Keratinocyte (primary cell): ENCODE measurements around the gene SLC1A2. TPM values are rescaled to one million over a fixed set of nuclear protein-coding genes. Genes with fewer than 3 reads are reported as not detected.

Experiments
- DNase-seq: peaks from one replicate; pipeline ENCODE4 v3.0.0-alpha.2; 2011; ENCODE audit warnings: low read depth, missing footprints, low spot score
- FAIRE-seq: peaks from 2 replicates; lab custom pipeline; 2011; peaks lifted over from hg19 to GRCh38; lab: Jason Lieb, UNC
- H2AFZ ChIP-seq: 2 replicates; pipeline ENCODE4 v1.6.0; 2012; ENCODE audit warnings: low read length, control low read depth, inconsistent platforms; ENCODE audit not compliant: control insufficient read depth
- H3K27ac ChIP-seq: 2 replicates; pipeline ENCODE4 v1.5.1; 2011; ENCODE audit warnings: low read length; ENCODE audit not compliant: control insufficient read depth, insufficient read depth
- H3K27me3 ChIP-seq: 3 replicates; pipeline ENCODE4 v1.6.0; 2011; ENCODE audit warnings: low read length; ENCODE audit not compliant: control insufficient read depth, insufficient read depth; ENCODE audit errors: extremely low read depth
- H3K36me3 ChIP-seq, 2 experiments: 2 replicates in 1 of 2; 3 replicates in 1 of 2; pipeline ENCODE4 v1.5.1; 2011; ENCODE audit warnings: low read length in 2 of 2, mild to moderate bottlenecking in 1 of 2; ENCODE audit not compliant: control insufficient read depth in 2 of 2, insufficient read depth in 2 of 2; ENCODE audit errors: extremely low read depth in 1 of 2
- H3K4me1 ChIP-seq: 3 replicates; pipeline ENCODE4 v1.5.1; 2011; ENCODE audit warnings: low read length; ENCODE audit not compliant: control insufficient read depth, insufficient read depth; ENCODE audit errors: extremely low read depth
- H3K4me2 ChIP-seq: 3 replicates; pipeline ENCODE4 v1.6.0; 2011; ENCODE audit warnings: low read depth, low read length; ENCODE audit not compliant: control insufficient read depth, insufficient read depth; ENCODE audit errors: extremely low read depth
- H3K4me3 ChIP-seq, 3 experiments: fragments of 200-600 bp in 1 of 3; sonication (generic) in 1 of 3; 2 replicates in 2 of 3; 3 replicates in 1 of 3; pipeline ENCODE4 v1.5.1; 2011 to 2016; ENCODE audit warnings: low read length in 3 of 3, mild to moderate bottlenecking in 3 of 3, control low read depth in 2 of 3, inconsistent platforms in 1 of 3, low read depth in 1 of 3, mixed read lengths in 1 of 3, mixed run types in 1 of 3, moderate library complexity in 1 of 3; ENCODE audit not compliant: control insufficient read depth in 2 of 3, insufficient read depth in 2 of 3; ENCODE audit errors: extremely low read depth in 1 of 3
- H3K79me2 ChIP-seq: 2 replicates; pipeline ENCODE4 v1.6.0; 2012; ENCODE audit warnings: low read length; ENCODE audit not compliant: control insufficient read depth, insufficient read depth
- H3K9ac ChIP-seq: 3 replicates; pipeline ENCODE4 v1.6.0; 2011; ENCODE audit warnings: low read length; ENCODE audit not compliant: control insufficient read depth, insufficient read depth; ENCODE audit errors: extremely low read depth
- H3K9me1 ChIP-seq: 3 replicates; pipeline ENCODE4 v1.6.0; 2011; ENCODE audit warnings: low read length; ENCODE audit not compliant: control insufficient read depth, insufficient read depth; ENCODE audit errors: extremely low read depth
- H3K9me3 ChIP-seq: 2 replicates; pipeline ENCODE4 v1.5.1; 2012; ENCODE audit warnings: low read depth, low read length; ENCODE audit not compliant: control insufficient read depth
- H4K20me1 ChIP-seq: 3 replicates; pipeline ENCODE4 v1.6.0; 2011; ENCODE audit warnings: low read length; ENCODE audit not compliant: control insufficient read depth, insufficient read depth; ENCODE audit errors: extremely low read depth
- EZH2 ChIP-seq: IDR thresholded peaks from one replicate; pipeline ENCODE4 v1.6.1; 2012; ENCODE audit warnings: inconsistent platforms, mild to moderate bottlenecking, low read length, moderate library complexity
- dilution Hi-C: fragments of 300-500 bp; cut with MboI; formaldehyde crosslinking; loops from one replicate; pipeline ENCODE4 v1.7.0; 2020; ENCODE audit warnings: low sequenced_read_pairs; ENCODE audit not compliant: extremely low pct_ligation_motif_present
- polyA plus RNA-seq, 5 experiments: library from polyadenylated mRNA; depleted of rRNA in 3 of 5; stranded (reverse) in 3 of 5; stranded (forward) in 1 of 5; unstranded in 1 of 5; fragments of >200 nt; gene quantifications; 1 replicate in 1 of 5; 2 replicates in 3 of 5; 3 replicates in 1 of 5; pipeline versions ENCODE4 v1.2.1 to v1.2.3, GENCODE V29; 2011 to 2012; ENCODE audit warnings: missing spikeins in 2 of 5, low read depth in 1 of 5, low replicate concordance in 1 of 5
- TF ChIP-seq, protein P1 (sequence below), 3 experiments: IDR thresholded peaks in 1 of 3; conservative IDR thresholded peaks in 1 of 3; optimal IDR thresholded peaks in 1 of 3; 2 replicates in 2 of 3; 3 replicates in 1 of 3; pipeline versions ENCODE3 to v1.5.1; 2011; ENCODE audit warnings: low read length in 3 of 3, mild to moderate bottlenecking in 3 of 3, moderate library complexity in 2 of 3, control low read depth in 1 of 3, inconsistent platforms in 1 of 3; ENCODE audit not compliant: insufficient read depth in 2 of 3; ENCODE audit errors: extremely low read depth in 1 of 3

Gene SLC1A2
- polyA plus RNA-seq, 1 donor (not counting 4 experiments of a cell fraction or from before 2014, with no cell fraction given) = under 0.01 TPM

DNA sequence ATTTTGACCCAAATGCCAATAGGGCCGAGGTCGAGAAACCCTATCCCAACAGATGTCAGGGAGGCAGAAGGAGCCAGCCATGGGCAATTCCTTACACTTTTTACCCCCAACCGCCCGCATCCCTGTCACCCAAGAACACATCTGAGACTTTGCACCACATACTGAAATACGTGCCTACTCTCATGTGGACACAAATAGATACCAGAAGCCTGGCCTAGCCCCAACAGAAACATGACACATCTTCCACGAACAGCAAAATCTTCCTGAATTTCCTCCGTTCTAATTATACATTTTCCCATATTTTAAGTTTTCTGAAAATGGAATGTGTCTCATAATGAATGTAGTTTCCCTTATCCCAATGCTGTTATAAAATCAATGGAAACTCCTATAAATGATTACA is 64.7 kb downstream of the SLC1A2 start:
- dilution Hi-C loops = no loop called here
- Histone ChIP-seq H3K79me2 (no peaks in the 10 kb centered on the region), H3K9ac (no peak overlapping the region), H3K36me3 (no peaks in the 10 kb centered on the region), H3K4me1 (peaks cover 15% of the 10 kb centered on the region), H3K4me3 (no peak overlapping the region), H3K9me1 (no peaks in the 10 kb centered on the region), H3K4me2 (no peak overlapping the region), H3K27ac (no peak overlapping the region), H3K27me3 (no peaks in the 10 kb centered on the region), H4K20me1 (no peaks in the 10 kb centered on the region), H3K9me3 (no peaks in the 10 kb centered on the region), H2AFZ (no peak overlapping the region)
- TF ChIP-seq, protein P1, sequence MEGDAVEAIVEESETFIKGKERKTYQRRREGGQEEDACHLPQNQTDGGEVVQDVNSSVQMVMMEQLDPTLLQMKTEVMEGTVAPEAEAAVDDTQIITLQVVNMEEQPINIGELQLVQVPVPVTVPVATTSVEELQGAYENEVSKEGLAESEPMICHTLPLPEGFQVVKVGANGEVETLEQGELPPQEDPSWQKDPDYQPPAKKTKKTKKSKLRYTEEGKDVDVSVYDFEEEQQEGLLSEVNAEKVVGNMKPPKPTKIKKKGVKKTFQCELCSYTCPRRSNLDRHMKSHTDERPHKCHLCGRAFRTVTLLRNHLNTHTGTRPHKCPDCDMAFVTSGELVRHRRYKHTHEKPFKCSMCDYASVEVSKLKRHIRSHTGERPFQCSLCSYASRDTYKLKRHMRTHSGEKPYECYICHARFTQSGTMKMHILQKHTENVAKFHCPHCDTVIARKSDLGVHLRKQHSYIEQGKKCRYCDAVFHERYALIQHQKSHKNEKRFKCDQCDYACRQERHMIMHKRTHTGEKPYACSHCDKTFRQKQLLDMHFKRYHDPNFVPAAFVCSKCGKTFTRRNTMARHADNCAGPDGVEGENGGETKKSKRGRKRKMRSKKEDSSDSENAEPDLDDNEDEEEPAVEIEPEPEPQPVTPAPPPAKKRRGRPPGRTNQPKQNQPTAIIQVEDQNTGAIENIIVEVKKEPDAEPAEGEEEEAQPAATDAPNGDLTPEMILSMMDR (optimal IDR thresholded peaks at IDR 0.05 in 1 of 3, IDR thresholded peaks at IDR 0.05 in 1 of 3, conservative IDR thresholded peaks at IDR 0.05 in 1 of 3; ENCODE audit: extremely low read depth in 1 of 3, insufficient read depth in 2 of 3, low read length in 3 of 3) = no peak
- no peak for TF ChIP-seq EZH2
- no peak for DNase-seq
- FAIRE-seq = no peak

DNA sequence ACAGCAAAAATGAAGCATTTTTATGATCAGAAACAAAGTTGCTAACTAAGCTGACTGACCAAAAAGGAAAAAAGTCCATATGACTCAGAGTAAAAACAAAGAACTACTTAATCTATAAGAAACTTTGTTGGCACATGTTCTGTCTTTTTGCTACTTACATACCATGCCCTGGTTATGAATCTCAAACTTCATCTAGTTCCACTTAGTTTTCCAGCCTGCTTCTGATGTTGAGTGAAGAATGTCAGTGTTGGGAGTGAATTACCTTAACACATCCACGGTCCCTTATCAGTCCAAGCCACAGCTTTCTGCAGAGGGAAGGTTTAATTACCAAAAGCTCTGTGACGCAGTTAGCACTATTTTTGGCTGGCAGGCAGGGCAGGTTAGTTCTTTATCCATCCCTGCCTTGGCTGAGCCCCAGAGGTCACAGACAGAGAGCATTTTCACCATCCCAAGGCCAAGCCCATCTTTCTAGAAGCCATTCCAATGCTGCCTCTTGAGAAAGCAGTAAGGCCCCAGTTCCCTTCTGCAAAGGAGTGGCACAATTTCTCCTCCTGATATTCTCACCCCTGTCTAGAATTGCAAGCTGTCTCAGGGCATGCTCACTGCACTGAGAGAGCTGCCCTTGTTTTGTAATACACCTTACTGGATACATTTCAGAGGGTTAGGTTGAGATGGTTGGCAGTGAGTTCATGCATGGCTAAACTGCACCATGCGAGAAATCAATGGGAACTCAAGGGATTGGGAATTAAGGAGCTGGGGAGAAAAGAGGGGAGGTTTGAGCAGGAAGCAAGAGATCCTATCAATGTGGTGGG is 67.1 kb downstream of the SLC1A2 start:
- Histone ChIP-seq H4K20me1 (no peaks in the 10 kb centered on the region), H2AFZ (peak overlapping the region; percentile 44), H3K9me1 (no peaks in the 10 kb centered on the region), H3K9ac (peak overlapping the region; percentile 18), H3K27ac (peak overlapping the region; percentile 8), H3K4me3 (peak overlapping the region in 1 of 3 experiments; percentile 7), H3K4me1 (peaks cover 15% of the 10 kb centered on the region), H3K27me3 (no peaks in the 10 kb centered on the region), H3K79me2 (no peaks in the 10 kb centered on the region), H3K9me3 (no peaks in the 10 kb centered on the region), H3K4me2 (peak overlapping the region; percentile 48), H3K36me3 (no peaks in the 10 kb centered on the region)
- dilution Hi-C loops = no loop called here
- FAIRE-seq (peak; percentile 23), DNase-seq (no peak)
- TF ChIP-seq EZH2 = no peak
- TF ChIP-seq, protein P1 (optimal IDR thresholded peaks at IDR 0.05 in 1 of 3, IDR thresholded peaks at IDR 0.05 in 1 of 3, conservative IDR thresholded peaks at IDR 0.05 in 1 of 3; ENCODE audit: extremely low read depth in 1 of 3, insufficient read depth in 2 of 3, low read length in 3 of 3) = no peak
